Gastroesophageal sphincter (tissue), 4 donors: ENCODE results near the gene UBE2Z. TPM values are rescaled to one million over a fixed set of nuclear protein-coding genes. Genes with fewer than 3 reads are reported as not detected.
A peak's percentile ranks its signal among the peaks of the same experiment; 100 is the strongest.

Experiments
- ATAC-seq: fragments of 150-250 bp; one replicate; pipeline ENCODE4 v1.9.1; 2016; ENCODE audit warnings: mild to moderate bottlenecking, moderate library complexity
- H3K27ac ChIP-seq, 4 donors: fragments of 200-600 bp; sonication (generic) in 3 of 4; 1 replicate in 3 of 4; 2 replicates in 1 of 4; pipeline ENCODE4 v1.5.1; 2016 to 2019
- H3K27me3 ChIP-seq: fragments of 200-600 bp; sonication (generic); one replicate; pipeline ENCODE4 v1.5.1; 2019
- H3K36me3 ChIP-seq, 2 donors: fragments of 200-600 bp; sonication (generic); one replicate each; pipeline ENCODE4 v1.5.1; 2019; ENCODE audit warnings: control low read depth in 1 of 2
- H3K4me1 ChIP-seq, 3 donors: fragments of 200-600 bp; sonication (generic); 1 replicate in 2 of 3; 2 replicates in 1 of 3; pipeline ENCODE4 v1.5.1; 2016 to 2019; ENCODE audit warnings: control low read depth in 2 of 3
- H3K4me3 ChIP-seq, 2 donors: fragments of 200-600 bp; sonication (generic); one replicate each; pipeline ENCODE4 v1.5.1; 2019; ENCODE audit warnings: mild to moderate bottlenecking in 1 of 2, moderate library complexity in 1 of 2
- H3K9me3 ChIP-seq, 3 donors: fragments of 200-600 bp; sonication (generic); one replicate each; pipeline ENCODE4 v1.5.1; 2017 to 2019; ENCODE audit warnings: control low read depth in 2 of 3
- CTCF ChIP-seq, 4 experiments: fragments of 200-600 bp in 2 of 4; fragments of 450-650 bp in 2 of 4; sonication (generic) in 1 of 4; IDR thresholded peaks; one replicate each; pipeline ENCODE4 v1.5.1; 2017 to 2019; ENCODE audit warnings: antibody characterized with exemption in 4 of 4, mild to moderate bottlenecking in 2 of 4, moderate library complexity in 2 of 4
- EP300 ChIP-seq: sonication (generic); formaldehyde crosslinking; IDR thresholded peaks from one replicate; pipeline ENCODE4 v1.6.1; 2017; ENCODE audit warnings: antibody characterized with exemption, mild to moderate bottlenecking
- POLR2A ChIP-seq, 2 donors: fragments of 450-650 bp; IDR thresholded peaks; one replicate each; pipeline ENCODE4 v1.6.1; 2017; ENCODE audit warnings: antibody characterized with exemption in 2 of 2, mild to moderate bottlenecking in 2 of 2, moderate library complexity in 1 of 2
- POLR2AphosphoS5 ChIP-seq: sonication (generic); formaldehyde crosslinking; IDR thresholded peaks from one replicate; pipeline ENCODE4 v1.6.1; 2017; ENCODE audit warnings: antibody characterized with exemption
- WGBS, 2 donors: methylation state at CpG; one replicate each; pipeline ENCODE4 v1.1.5; 2018; ENCODE audit warnings: low coverage in 1 of 2; 5-methylcytosine and 5-hydroxymethylcytosine counted together
- total RNA-seq, 4 donors: library from RNA; depleted of rRNA; stranded (reverse); fragments of >200 nt; gene quantifications; one replicate each; pipeline ENCODE4 v1.1.0, GENCODE V29; 2016

The UBE2Z gene
- total RNA-seq, 4 donors from 2014 or later = 52.1 to 73.7 (median 60.4) TPM

- WGBS, 2 donors = 20 to 56% methylated on average over 1 of the region's 1 CpG
- H3K27ac ChIP-seq = no peak overlapping the region
- TF ChIP-seq CTCF (IDR thresholded peaks at IDR 0.05) (no peak), POLR2AphosphoS5 (no peak), EP300 (no peak), POLR2A (IDR thresholded peaks at IDR 0.05) (no peak)
Measured at GRCh38 chr17:48901241-48901640, 7.0 kb upstream of the UBE2Z start.

GRCh38 chr17:48903401-48903800 is 4.8 kb upstream of the UBE2Z start:
- H3K27me3 ChIP-seq = no peaks in the 10 kb centered on the region
- WGBS, 2 donors = 100% methylated on average over 1 of the region's 1 CpG
- no peak for ATAC-seq
- TF ChIP-seq CTCF (IDR thresholded peaks at IDR 0.05) = no peak
- H3K9me3 ChIP-seq = no peaks in the 10 kb centered on the region
- H3K27ac ChIP-seq = no peak overlapping the region
- H3K4me3 ChIP-seq = no peak overlapping the region
- peaks cover 0 to under 1% of the 10 kb centered on the region in 2 donors for H3K36me3 ChIP-seq
- peaks cover 0 to 9% (median 6%) of the 10 kb centered on the region in 3 donors for H3K4me1 ChIP-seq

More at GRCh38 chr17:48901241-48901640, 7.0 kb upstream of the UBE2Z start:
- Histone ChIP-seq H3K36me3 (peaks cover 0 to 22% of the 10 kb centered on the region in 2 donors), H3K9me3 (no peaks in the 10 kb centered on the region), H3K4me1 (no peaks in the 10 kb centered on the region), H3K4me3 (no peak overlapping the region), H3K27me3 (no peaks in the 10 kb centered on the region)
- ATAC-seq = no peak

GRCh38 chr17:48904428-48904827 is 3.8 kb upstream of the UBE2Z start:
- WGBS, 2 donors = 82 to 91% methylated on average over 5 to 7 of the region's 7 CpGs
- ATAC-seq = no peak
- Histone ChIP-seq H3K9me3 (no peaks in the 10 kb centered on the region), H3K36me3 (no peaks in the 10 kb centered on the region), H3K4me3 (no peak overlapping the region), H3K27ac (no peak overlapping the region), H3K4me1 (peaks cover 0 to 14% (median 9%) of the 10 kb centered on the region in 3 donors), H3K27me3 (no peaks in the 10 kb centered on the region)
- TF ChIP-seq POLR2A (IDR thresholded peaks at IDR 0.05) (no peak), POLR2AphosphoS5 (no peak), EP300 (no peak), CTCF (IDR thresholded peaks at IDR 0.05) (no peak)

- Histone ChIP-seq H3K4me1 (peaks cover 5 to 31% (median 25%) of the 10 kb centered on the region in 3 donors), H3K36me3 (peaks cover 0 to 6% of the 10 kb centered on the region in 2 donors), H3K27me3 (no peaks in the 10 kb centered on the region), H3K9me3 (no peaks in the 10 kb centered on the region), H3K27ac (no peak overlapping the region), H3K4me3 (no peak overlapping the region)
- no peak for TF ChIP-seq POLR2AphosphoS5
- TF ChIP-seq CTCF (IDR thresholded peaks at IDR 0.05) = no peak
- TF ChIP-seq EP300 = no peak
- TF ChIP-seq POLR2A (IDR thresholded peaks at IDR 0.05) = no peak
- no peak for ATAC-seq
- WGBS, 2 donors = 63 to 90% methylated on average over 7 to 9 of the region's 9 CpGs
Measured at GRCh38 chr17:48905987-48906515, 2.2 kb upstream of the UBE2Z start.

GRCh38 chr17:48907713-48908046 is 527 bp upstream of the UBE2Z start:
- TF ChIP-seq CTCF (IDR thresholded peaks at IDR 0.05) (no peak), POLR2A (IDR thresholded peaks at IDR 0.05) (no peak), POLR2AphosphoS5 (no peak), EP300 (no peak)
- H3K4me3 ChIP-seq = peak overlapping the region; percentile 84 to 91
- H3K4me1 ChIP-seq = peaks cover 5 to 47% (median 27%) of the 10 kb centered on the region in 3 donors
- no peaks in the 10 kb centered on the region for H3K27me3 ChIP-seq
- no peaks in the 10 kb centered on the region for H3K9me3 ChIP-seq
- ATAC-seq = no peak
- 30 to 38% methylated on average over 2 of the region's 2 CpGs for WGBS, 2 donors
- H3K36me3 ChIP-seq = peaks cover 0 to 19% of the 10 kb centered on the region in 2 donors
- H3K27ac ChIP-seq = peak overlapping the region; percentile 61 to 94 (median 92)
